A549 (cell line): ENCODE data around the gene RNF26.
A peak's percentile ranks its signal among the peaks of the same experiment; 100 is the strongest.

Source experiments
- CEBPB ChIP-seq, 2 experiments: fragments of >200 bp in 1 of 2; sonication (Bioruptor Twin) in 1 of 2; formaldehyde crosslinking in 1 of 2; IDR thresholded peaks; 2 replicates each; pipeline ENCODE4 v1.6.1; 2012 to 2016
- CHD2 ChIP-seq: fragments of 150-350 bp; IDR thresholded peaks from 2 replicates; pipeline ENCODE4 v1.6.1; 2014; ENCODE audit warnings: low read length; ENCODE audit not compliant: partially characterized antibody
- HMGXB4 ChIP-seq: fragments of 250-450 bp; sonication (Bioruptor Pico); IDR thresholded peaks from 2 replicates; pipeline ENCODE4 v1.5.0; 2021; ENCODE audit warnings: mild to moderate bottlenecking, moderate library complexity, borderline replicate concordance
- MAZ ChIP-seq: fragments of 150-350 bp; IDR thresholded peaks from 2 replicates; pipeline ENCODE4 v1.6.1; 2014; ENCODE audit warnings: antibody characterized with exemption, low read depth, low read length, borderline replicate concordance
- RFX5 ChIP-seq: fragments of 450-650 bp; IDR thresholded peaks from 2 replicates; pipeline ENCODE4 v1.7.1; 2014; ENCODE audit warnings: antibody characterized with exemption, mild to moderate bottlenecking, moderate library complexity
- SREBF2 ChIP-seq: fragments of 450-650 bp; IDR thresholded peaks from 2 replicates; pipeline ENCODE4 v1.6.1; 2014; ENCODE audit warnings: mild to moderate bottlenecking, moderate library complexity
- ZFP36 ChIP-seq: fragments of 450-650 bp; IDR thresholded peaks from 2 replicates; pipeline ENCODE4 v1.6.1; 2014; ENCODE audit warnings: borderline replicate concordance; ENCODE audit not compliant: partially characterized antibody
- TF ChIP-seq, protein P1 (sequence below): fragments of >200 bp; sonication (Bioruptor Twin); formaldehyde crosslinking; IDR thresholded peaks from 3 replicates; pipeline ENCODE4 v1.5.1; 2016

- no peak for TF ChIP-seq MAZ
- TF ChIP-seq HMGXB4 (CRISPR knock-in tag), result no peak
- no peak for TF ChIP-seq SREBF2
- TF ChIP-seq, protein P1, sequence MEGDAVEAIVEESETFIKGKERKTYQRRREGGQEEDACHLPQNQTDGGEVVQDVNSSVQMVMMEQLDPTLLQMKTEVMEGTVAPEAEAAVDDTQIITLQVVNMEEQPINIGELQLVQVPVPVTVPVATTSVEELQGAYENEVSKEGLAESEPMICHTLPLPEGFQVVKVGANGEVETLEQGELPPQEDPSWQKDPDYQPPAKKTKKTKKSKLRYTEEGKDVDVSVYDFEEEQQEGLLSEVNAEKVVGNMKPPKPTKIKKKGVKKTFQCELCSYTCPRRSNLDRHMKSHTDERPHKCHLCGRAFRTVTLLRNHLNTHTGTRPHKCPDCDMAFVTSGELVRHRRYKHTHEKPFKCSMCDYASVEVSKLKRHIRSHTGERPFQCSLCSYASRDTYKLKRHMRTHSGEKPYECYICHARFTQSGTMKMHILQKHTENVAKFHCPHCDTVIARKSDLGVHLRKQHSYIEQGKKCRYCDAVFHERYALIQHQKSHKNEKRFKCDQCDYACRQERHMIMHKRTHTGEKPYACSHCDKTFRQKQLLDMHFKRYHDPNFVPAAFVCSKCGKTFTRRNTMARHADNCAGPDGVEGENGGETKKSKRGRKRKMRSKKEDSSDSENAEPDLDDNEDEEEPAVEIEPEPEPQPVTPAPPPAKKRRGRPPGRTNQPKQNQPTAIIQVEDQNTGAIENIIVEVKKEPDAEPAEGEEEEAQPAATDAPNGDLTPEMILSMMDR, result no peak
- TF ChIP-seq CHD2, result no peak
- no peak for TF ChIP-seq RFX5
- TF ChIP-seq ZFP36, result no peak
- TF ChIP-seq CEBPB (IDR thresholded peaks at IDR 0.05), result peak in 1 of 2 experiments; percentile 23; a peak in 1 of 4 replicates
Observed at GRCh38 chr11:119361056-119361787, 26.9 kb downstream of the RNF26 start.
